ENCODE results near the gene GNAS. TPM values are rescaled to one million over a fixed set of nuclear protein-coding genes. Genes with fewer than 3 reads are reported as not detected.

Gene GNAS
- total and polyA plus RNA-seq, 7 donors = 700 to 1,905 (median 1,386) TPM

DNA sequence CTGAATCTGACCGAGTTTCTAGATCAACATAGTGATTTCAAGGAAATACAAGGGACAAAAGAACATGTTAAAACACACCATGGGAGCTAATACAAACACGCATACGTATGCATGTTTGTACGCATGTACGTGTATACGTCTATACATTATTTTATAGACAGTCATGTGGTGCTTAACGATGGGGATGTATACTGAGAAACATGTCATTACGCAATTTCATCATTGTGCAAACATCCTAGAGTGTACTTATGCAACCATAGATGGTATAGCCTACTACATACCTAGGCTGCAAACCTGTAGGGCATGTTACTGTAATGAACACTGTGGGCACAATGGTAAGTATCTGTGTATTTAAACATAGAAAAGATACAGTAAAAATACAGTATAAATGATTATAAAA is 103.6 kb downstream of the GNAS start:
- intact Hi-C loops (cut with DNase I) = no loop called here

DNA sequence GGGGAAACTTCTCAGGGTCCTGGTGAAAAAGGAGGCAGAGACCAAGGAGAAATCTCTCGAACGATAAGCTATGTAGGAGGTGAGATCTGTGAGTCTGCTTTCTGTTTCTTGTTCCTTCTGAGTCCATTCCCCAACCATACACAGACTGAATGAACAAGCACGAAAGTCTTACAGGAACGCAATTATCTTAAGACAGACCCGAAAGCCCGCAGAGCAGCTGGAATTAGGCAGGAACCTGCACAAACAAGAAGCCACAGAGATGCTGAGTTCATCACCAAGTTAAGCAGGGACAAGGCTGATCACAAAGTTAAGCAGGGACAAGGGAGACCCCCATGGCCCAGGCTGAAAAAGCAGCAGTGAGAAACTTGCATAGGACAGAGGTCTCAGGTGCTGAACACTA is 107.1 kb downstream of the GNAS start:
- no peak for DNase-seq
- intact Hi-C loops (cut with DNase I) = no loop called here
- H3K27ac ChIP-seq = no peak overlapping the region
- H3K36me3 ChIP-seq (ENCODE audit: insufficient read depth in 1 of 2, low read depth in 1 of 2) = no peaks in the 10 kb centered on the region
- WGBS, 3 donors = 65 to 81% (median 67%) methylated on average over 6 of the region's 6 CpGs
- no peaks in the 10 kb centered on the region for H3K9me3 ChIP-seq
- no peaks in the 10 kb centered on the region for H3K4me1 ChIP-seq
- H3K4me3 ChIP-seq = no peak overlapping the region
- ATAC-seq = no peak
- TF ChIP-seq, protein P1, sequence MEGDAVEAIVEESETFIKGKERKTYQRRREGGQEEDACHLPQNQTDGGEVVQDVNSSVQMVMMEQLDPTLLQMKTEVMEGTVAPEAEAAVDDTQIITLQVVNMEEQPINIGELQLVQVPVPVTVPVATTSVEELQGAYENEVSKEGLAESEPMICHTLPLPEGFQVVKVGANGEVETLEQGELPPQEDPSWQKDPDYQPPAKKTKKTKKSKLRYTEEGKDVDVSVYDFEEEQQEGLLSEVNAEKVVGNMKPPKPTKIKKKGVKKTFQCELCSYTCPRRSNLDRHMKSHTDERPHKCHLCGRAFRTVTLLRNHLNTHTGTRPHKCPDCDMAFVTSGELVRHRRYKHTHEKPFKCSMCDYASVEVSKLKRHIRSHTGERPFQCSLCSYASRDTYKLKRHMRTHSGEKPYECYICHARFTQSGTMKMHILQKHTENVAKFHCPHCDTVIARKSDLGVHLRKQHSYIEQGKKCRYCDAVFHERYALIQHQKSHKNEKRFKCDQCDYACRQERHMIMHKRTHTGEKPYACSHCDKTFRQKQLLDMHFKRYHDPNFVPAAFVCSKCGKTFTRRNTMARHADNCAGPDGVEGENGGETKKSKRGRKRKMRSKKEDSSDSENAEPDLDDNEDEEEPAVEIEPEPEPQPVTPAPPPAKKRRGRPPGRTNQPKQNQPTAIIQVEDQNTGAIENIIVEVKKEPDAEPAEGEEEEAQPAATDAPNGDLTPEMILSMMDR (IDR thresholded peaks at IDR 0.05) = no peak
- no peaks in the 10 kb centered on the region for H3K27me3 ChIP-seq (ENCODE audit: insufficient read depth in 3 of 3, low read length in 2 of 3)

More for the DNA sequence above, 103.6 kb downstream of the GNAS start:
- TF ChIP-seq, protein P1 (IDR thresholded peaks at IDR 0.05) = no peak
- ATAC-seq (no peak), DNase-seq (no peak)
- H3K4me1 ChIP-seq = no peaks in the 10 kb centered on the region
- no peak overlapping the region for H3K27ac ChIP-seq
- WGBS, 3 donors = 88 to 94% (median 89%) methylated on average over 8 of the region's 8 CpGs
- H3K9me3 ChIP-seq = no peaks in the 10 kb centered on the region
- H3K36me3 ChIP-seq (ENCODE audit: insufficient read depth in 1 of 2, low read depth in 1 of 2) = no peaks in the 10 kb centered on the region
- H3K4me3 ChIP-seq = no peak overlapping the region
- no peaks in the 10 kb centered on the region for H3K27me3 ChIP-seq (ENCODE audit: insufficient read depth in 3 of 3, low read length in 2 of 3)

Other genes with a start within 250 kb of the GNAS start
- 10 to 100 TPM; 17.9 to 26.3 (median 21.1) TPM for gene STX16, start 201.4 kb upstream of the GNAS start, total RNA-seq
- 10 to 100 TPM; 17.5 to 58.1 (median 20.0) TPM for gene STX16, start 201.4 kb upstream of the GNAS start, polyA plus RNA-seq
- gene NPEPL1, start 159.9 kb upstream of the GNAS start, total RNA-seq = 10 to 100 TPM; 29.1 to 52.3 (median 36.4) TPM
- gene NPEPL1, start 159.9 kb upstream of the GNAS start, polyA plus RNA-seq = 10 to 100 TPM; 18.4 to 41.9 (median 29.1) TPM
- 1 to 10 TPM in 1 of 4 donors, under 1 TPM in 2, not detected in 1; 0.26 to 1.0 (median 0.65) TPM for gene GNAS-AS1, start 1.8 kb upstream of the GNAS start, total RNA-seq
- gene GNAS-AS1, start 1.8 kb upstream of the GNAS start, polyA plus RNA-seq = under 1 TPM; 0.03 to 0.53 (median 0.13) TPM
- gene NELFCD, start 128.5 kb downstream of the GNAS start, total RNA-seq = 10 to 100 TPM; 32.8 to 43.6 (median 34.2) TPM
- gene NELFCD, start 128.5 kb downstream of the GNAS start, polyA plus RNA-seq = 10 to 100 TPM; 24.1 to 41.1 (median 38.8) TPM
- 10 to 100 TPM; 41.2 to 50.5 (median 45.0) TPM for gene CTSZ, start 154.5 kb downstream of the GNAS start, total RNA-seq
- 10 to 100 TPM; 38.2 to 47.3 (median 41.0) TPM for gene CTSZ, start 154.5 kb downstream of the GNAS start, polyA plus RNA-seq
- under 1 TPM; 0.08 to 0.32 (median 0.19) TPM for gene TUBB1, start 166.7 kb downstream of the GNAS start, total RNA-seq
- under 1 TPM in 2 of 3 donors, not detected in 1; 0.03 to 0.05 TPM for gene TUBB1, start 166.7 kb downstream of the GNAS start, polyA plus RNA-seq
- gene ATP5F1E, start 179.6 kb downstream of the GNAS start, total RNA-seq = 10 to 100 TPM; 72.1 to 88.5 (median 87.1) TPM
- 10 to 100 TPM; 57.1 to 65.4 (median 63.6) TPM for gene ATP5F1E, start 179.6 kb downstream of the GNAS start, polyA plus RNA-seq
- gene PRELID3B, start 190.1 kb downstream of the GNAS start, total RNA-seq = 10 to 100 TPM; 33.7 to 57.5 (median 34.2) TPM
- gene PRELID3B, start 190.1 kb downstream of the GNAS start, polyA plus RNA-seq = 10 to 100 TPM; 23.2 to 61.2 (median 42.9) TPM

Data from psoas muscle (tissue), 8 donors.